ENCODE data around the gene LAMTOR3. TPM values are rescaled to one million over a fixed set of nuclear protein-coding genes. Genes with fewer than 3 reads are reported as not detected.
A peak's percentile ranks its signal among the peaks of the same experiment; 100 is the strongest.

Gene LAMTOR3
- polyA plus RNA-seq, 1 donor from 2014 or later: 21.3 TPM

DNA sequence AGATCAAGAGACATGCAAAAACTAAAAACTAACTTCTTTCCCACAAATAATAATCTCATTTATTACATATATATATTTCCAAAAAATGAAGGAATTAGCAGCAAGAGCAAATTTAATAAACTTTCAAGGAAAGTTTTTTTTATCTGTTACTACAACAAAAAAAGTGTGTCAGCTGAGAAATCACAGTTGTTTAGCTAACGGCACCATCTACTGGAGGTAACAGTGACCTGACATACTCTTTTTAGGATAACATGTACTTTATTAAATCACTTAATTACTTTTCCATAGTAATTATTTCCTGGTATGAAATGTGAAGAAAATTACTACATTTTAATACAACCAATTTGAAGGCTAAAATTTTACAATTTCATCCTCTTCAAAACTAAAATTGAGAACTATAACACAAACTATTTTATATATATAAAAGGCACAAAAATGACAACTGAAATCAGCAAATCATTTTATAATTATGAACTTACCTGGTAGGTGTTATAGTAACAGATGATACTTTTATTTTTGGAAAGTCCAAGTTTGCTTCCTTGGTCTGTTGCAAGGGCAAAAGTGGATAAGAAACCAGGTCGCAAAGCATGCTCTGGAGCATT is 9.1 kb downstream of the LAMTOR3 start:
- Mint-ChIP-seq H3K27me3 (no peaks in the 10 kb centered on the region), H3K36me3 (peaks cover 3% of the 10 kb centered on the region), H3K9me3 (no peaks in the 10 kb centered on the region), H3K4me3 (no peak overlapping the region), H3K27ac (no peak overlapping the region), H3K4me1 (peaks cover 0 to 2% (median 2%) of the 10 kb centered on the region in 3 donors)

- Mint-ChIP-seq H3K9me3 (no peaks in the 10 kb centered on the region), H3K27me3 (no peaks in the 10 kb centered on the region), H3K27ac (no peak overlapping the region), H3K4me3 (no peak overlapping the region), H3K36me3 (peaks cover 6% of the 10 kb centered on the region), H3K4me1 (no peaks in the 10 kb centered on the region)
These were observed 14.8 kb downstream of the LAMTOR3 start for GRCh38 chr4:99879458-99879857.

DNA sequence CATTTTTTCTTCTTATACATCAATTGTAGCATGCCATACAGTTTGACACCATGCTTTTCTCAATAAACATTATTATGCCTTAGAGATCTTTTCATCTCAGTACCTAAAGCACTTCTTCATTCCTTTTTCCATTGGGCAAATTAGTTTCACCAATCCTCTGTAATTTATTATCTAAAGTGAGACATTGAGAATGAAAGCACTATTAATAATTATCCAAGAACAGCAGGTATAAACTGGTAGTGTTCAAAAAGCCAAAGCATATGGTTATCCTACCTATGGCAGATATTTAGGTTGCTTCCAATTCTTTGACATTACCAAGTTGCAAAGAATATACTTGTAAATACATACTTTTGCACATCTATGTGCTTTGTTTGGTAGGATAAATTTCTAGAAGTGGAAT is 15.6 kb downstream of the LAMTOR3 start:
- H3K36me3 Mint-ChIP-seq: peaks cover 6% of the 10 kb centered on the region
- H3K4me1 Mint-ChIP-seq: no peaks in the 10 kb centered on the region
- H3K4me3 Mint-ChIP-seq: no peak overlapping the region
- no peak overlapping the region for H3K27ac Mint-ChIP-seq
- H3K27me3 Mint-ChIP-seq: no peaks in the 10 kb centered on the region
- H3K9me3 Mint-ChIP-seq: no peaks in the 10 kb centered on the region

DNA sequence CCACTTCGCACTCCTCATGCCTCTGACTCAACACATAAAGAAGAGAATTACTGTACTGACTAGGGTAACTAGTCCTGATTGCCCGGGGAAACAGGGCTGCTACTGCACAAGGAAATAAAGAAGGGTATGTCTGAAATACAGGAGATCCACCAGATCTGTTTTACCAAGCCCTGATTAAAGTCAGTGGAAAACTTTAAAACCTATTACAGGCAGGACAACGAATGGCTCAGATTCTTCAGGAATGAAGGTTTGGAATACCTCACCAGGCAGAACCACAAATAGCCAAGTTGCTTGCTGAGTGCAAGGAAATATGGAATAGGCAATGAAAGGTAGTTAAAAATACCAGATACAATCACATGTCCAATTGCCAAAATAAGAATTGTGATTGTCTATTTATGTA is 17.3 kb downstream of the LAMTOR3 start:
- no peaks in the 10 kb centered on the region for H3K9me3 Mint-ChIP-seq
- peaks cover 6% of the 10 kb centered on the region for H3K36me3 Mint-ChIP-seq
- H3K4me3 Mint-ChIP-seq: no peak overlapping the region
- H3K27ac Mint-ChIP-seq: no peak overlapping the region
- H3K27me3 Mint-ChIP-seq: no peaks in the 10 kb centered on the region
- H3K4me1 Mint-ChIP-seq: peaks cover 0 to 4% (median 3%) of the 10 kb centered on the region in 3 donors

GRCh38 chr4:99875071-99875470 is 19.2 kb downstream of the LAMTOR3 start:
- peaks cover 0 to 4% (median 3%) of the 10 kb centered on the region in 3 donors for H3K4me1 Mint-ChIP-seq
- no peaks in the 10 kb centered on the region for H3K9me3 Mint-ChIP-seq
- H3K4me3 Mint-ChIP-seq: no peak overlapping the region
- H3K27ac Mint-ChIP-seq: peak overlapping the region in 1 of 3 donors; percentile 67
- H3K27me3 Mint-ChIP-seq: no peaks in the 10 kb centered on the region
- peaks cover 2% of the 10 kb centered on the region for H3K36me3 Mint-ChIP-seq

GRCh38 chr4:99872570-99872969 is 21.7 kb downstream of the LAMTOR3 start:
- Mint-ChIP-seq H3K27ac (peak overlapping the region in 1 of 3 donors; percentile 36), H3K4me3 (peak overlapping the region in 1 of 4 donors; percentile 13), H3K9me3 (no peaks in the 10 kb centered on the region), H3K36me3 (no peaks in the 10 kb centered on the region), H3K4me1 (peaks cover 0 to 4% (median 3%) of the 10 kb centered on the region in 3 donors), H3K27me3 (no peaks in the 10 kb centered on the region)

DNA sequence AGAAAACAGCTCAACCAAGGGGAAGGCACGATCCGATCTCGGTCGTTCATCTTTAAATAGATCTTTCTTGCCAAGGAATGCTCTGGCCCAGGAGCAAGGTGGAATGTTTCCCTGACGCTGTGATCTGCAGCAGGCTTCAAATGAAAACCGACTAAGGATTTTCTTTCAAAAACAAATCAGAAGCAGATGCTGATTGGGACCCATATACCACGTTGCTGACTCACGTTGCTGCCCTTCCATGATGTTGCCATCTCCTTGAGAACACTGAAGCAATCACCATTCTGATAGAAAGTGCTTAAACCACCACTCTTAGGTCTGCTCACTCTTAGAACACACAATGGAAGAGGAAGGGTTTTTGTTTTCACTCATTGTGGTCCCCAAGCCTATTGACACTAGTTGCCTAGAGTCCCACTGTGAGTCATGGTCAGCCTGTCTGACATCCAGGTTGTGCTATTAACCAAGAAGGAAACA is 26.1 kb downstream of the LAMTOR3 start:
- Mint-ChIP-seq H3K9me3 (no peaks in the 10 kb centered on the region), H3K36me3 (no peaks in the 10 kb centered on the region), H3K4me1 (peaks cover 0 to 6% (median 3%) of the 10 kb centered on the region in 3 donors), H3K4me3 (no peak overlapping the region), H3K27ac (no peak overlapping the region), H3K27me3 (no peaks in the 10 kb centered on the region)

- Mint-ChIP-seq H3K4me3 (no peak overlapping the region), H3K36me3 (peaks cover 4% of the 10 kb centered on the region), H3K27ac (no peak overlapping the region), H3K27me3 (no peaks in the 10 kb centered on the region), H3K4me1 (peaks cover 6 to 26% (median 26%) of the 10 kb centered on the region in 3 donors), H3K9me3 (no peaks in the 10 kb centered on the region)
These were observed 30.4 kb downstream of the LAMTOR3 start for GRCh38 chr4:99863804-99864203.

DNA sequence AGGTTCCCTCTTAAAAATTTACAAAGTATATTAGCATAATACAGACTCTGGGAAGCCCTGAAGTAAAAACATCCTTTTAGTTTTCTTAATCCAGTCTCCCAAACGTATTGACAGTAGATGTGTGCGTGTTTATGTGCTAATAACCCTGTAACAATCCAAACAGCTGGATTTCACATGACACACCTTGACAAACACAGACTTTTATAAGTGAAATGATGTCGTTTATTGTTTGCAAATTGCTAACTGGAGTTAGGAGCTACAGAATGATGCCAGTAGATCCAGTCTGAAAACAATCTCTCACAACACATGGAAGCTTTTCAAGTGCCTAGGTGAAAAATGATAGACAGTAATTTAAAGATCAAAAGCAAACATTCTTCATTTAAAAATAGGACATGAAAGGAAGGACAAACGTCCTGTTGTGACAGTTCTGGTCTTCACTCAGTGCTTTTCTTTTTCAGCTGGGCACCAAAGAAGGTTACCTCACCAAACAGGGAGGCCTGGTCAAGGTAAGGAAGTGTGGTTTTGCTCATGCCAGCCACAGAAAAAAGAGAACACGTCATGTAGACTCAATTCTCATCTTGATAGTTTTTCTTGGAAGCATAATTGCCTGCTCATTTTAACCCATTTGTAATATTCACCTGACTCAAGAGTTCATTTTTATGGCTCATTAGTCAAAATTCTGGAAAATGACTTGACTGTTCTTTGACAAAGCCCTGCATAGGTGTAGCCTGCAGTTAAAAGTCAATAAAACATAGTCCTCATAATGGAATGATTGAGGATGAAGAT is 32.9 kb downstream of the LAMTOR3 start:
- Mint-ChIP-seq H3K27ac (peak overlapping the region in 1 of 3 donors; percentile 50), H3K36me3 (peaks cover 6% of the 10 kb centered on the region), H3K4me3 (peak overlapping the region in 1 of 4 donors; percentile 12), H3K4me1 (peaks cover 21 to 36% (median 33%) of the 10 kb centered on the region in 3 donors), H3K9me3 (no peaks in the 10 kb centered on the region), H3K27me3 (no peaks in the 10 kb centered on the region)

DNA sequence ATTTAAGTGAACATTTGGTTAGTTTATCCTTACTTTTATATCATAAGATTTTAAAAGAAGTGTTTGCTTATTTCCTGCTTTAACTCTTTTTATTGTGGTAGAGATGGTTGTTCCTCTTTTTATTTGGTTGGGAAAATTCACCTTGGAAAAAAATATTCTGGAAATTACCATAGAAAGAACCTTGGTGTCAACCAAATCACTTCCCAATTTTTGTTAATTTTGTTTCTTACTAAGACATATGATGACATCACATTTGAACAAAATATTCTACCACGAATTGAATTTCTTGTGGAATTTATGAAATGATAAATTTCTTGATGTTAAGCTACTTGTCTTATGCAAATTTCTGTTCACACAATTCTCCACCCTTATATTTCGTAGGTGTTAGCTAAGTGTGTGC is 33.7 kb downstream of the LAMTOR3 start:
- peaks cover 29 to 43% (median 40%) of the 10 kb centered on the region in 3 donors for H3K4me1 Mint-ChIP-seq
- no peak overlapping the region for H3K4me3 Mint-ChIP-seq

DNA sequence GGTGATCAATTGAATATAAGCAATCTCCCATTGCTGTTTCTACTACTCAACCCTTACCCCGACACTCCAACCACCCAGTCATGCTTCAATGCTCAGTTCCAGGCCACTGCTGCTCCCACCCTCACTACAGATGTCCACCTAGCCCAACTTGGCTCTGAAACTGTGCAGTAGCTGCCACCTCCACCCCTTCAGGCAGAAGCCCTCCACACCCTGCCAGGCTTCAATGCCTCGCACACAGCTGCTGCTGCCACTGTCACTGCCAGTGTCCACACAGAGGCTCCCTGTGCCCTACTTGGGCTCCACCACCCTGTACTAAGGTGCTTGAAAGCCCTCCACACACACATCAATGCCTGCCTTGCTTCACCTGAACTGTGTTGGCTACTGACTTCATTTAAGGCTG is 34.6 kb downstream of the LAMTOR3 start:
- H3K36me3 Mint-ChIP-seq: peaks cover 6% of the 10 kb centered on the region
- H3K4me1 Mint-ChIP-seq: peaks cover 38 to 51% (median 43%) of the 10 kb centered on the region in 3 donors

More for the DNA sequence above, 33.7 kb downstream of the LAMTOR3 start:
- H3K36me3 Mint-ChIP-seq: peaks cover 6% of the 10 kb centered on the region
- H3K27ac Mint-ChIP-seq: no peak overlapping the region
- H3K27me3 Mint-ChIP-seq: no peaks in the 10 kb centered on the region
- H3K9me3 Mint-ChIP-seq: no peaks in the 10 kb centered on the region

GRCh38 chr4:99857307-99857706 is 36.9 kb downstream of the LAMTOR3 start:
- Mint-ChIP-seq H3K9me3 (no peaks in the 10 kb centered on the region), H3K27me3 (no peaks in the 10 kb centered on the region), H3K4me3 (no peak overlapping the region), H3K4me1 (peaks cover 41 to 54% (median 46%) of the 10 kb centered on the region in 3 donors), H3K27ac (peak overlapping the region; percentile 12 to 82 (median 19)), H3K36me3 (peaks cover 6% of the 10 kb centered on the region)

More for the DNA sequence above, 34.6 kb downstream of the LAMTOR3 start:
- Mint-ChIP-seq H3K9me3 (no peaks in the 10 kb centered on the region), H3K27ac (peak overlapping the region in 2 of 3 donors; percentile 19 to 86), H3K27me3 (no peaks in the 10 kb centered on the region), H3K4me3 (peak overlapping the region in 1 of 4 donors; percentile 82)

- Mint-ChIP-seq H3K36me3 (peaks cover 6% of the 10 kb centered on the region), H3K27me3 (no peaks in the 10 kb centered on the region), H3K27ac (peak overlapping the region in 2 of 3 donors; percentile 12 to 91), H3K9me3 (no peaks in the 10 kb centered on the region), H3K4me3 (peak overlapping the region in 3 of 4 donors; percentile 33 to 59 (median 39)), H3K4me1 (peaks cover 44 to 51% (median 44%) of the 10 kb centered on the region in 3 donors)
These were observed 38.1 kb downstream of the LAMTOR3 start for GRCh38 chr4:99856166-99856565.

- Mint-ChIP-seq H3K27ac (peak overlapping the region; percentile 12 to 83 (median 64)), H3K4me3 (peak overlapping the region in 2 of 4 donors; percentile 19 to 73), H3K36me3 (peaks cover 6% of the 10 kb centered on the region), H3K27me3 (no peaks in the 10 kb centered on the region), H3K4me1 (peaks cover 46 to 52% (median 49%) of the 10 kb centered on the region in 3 donors), H3K9me3 (no peaks in the 10 kb centered on the region)
These were observed 38.5 kb downstream of the LAMTOR3 start for GRCh38 chr4:99855678-99856077.

GRCh38 chr4:99853999-99854398 is 40.2 kb downstream of the LAMTOR3 start:
- peaks cover 2% of the 10 kb centered on the region for H3K36me3 Mint-ChIP-seq
- no peak overlapping the region for H3K4me3 Mint-ChIP-seq
- peak overlapping the region in 2 of 3 donors; percentile 69 to 82 for H3K27ac Mint-ChIP-seq
- H3K9me3 Mint-ChIP-seq: no peaks in the 10 kb centered on the region
- H3K4me1 Mint-ChIP-seq: peaks cover 36 to 50% (median 40%) of the 10 kb centered on the region in 3 donors
- no peaks in the 10 kb centered on the region for H3K27me3 Mint-ChIP-seq

Data from IgD-negative memory B cell (primary cell).